A549 (cell line): ENCODE data around the gene TMEM220. TPM values are rescaled to one million over a fixed set of nuclear protein-coding genes. Genes with fewer than 3 reads are reported as not detected.

ENCODE experiments used
- polyA plus RNA-seq, 4 experiments: library from polyadenylated mRNA; depleted of rRNA in 3 of 4; stranded (reverse); fragments of >200 nt; fragmentation: RNase III in 1 of 4; extraction: RNeasy Plus Mini Kit Qiagen cat#74134 plus additional on column Dnase treatment in 1 of 4; gene quantifications; 2 replicates in 3 of 4; 3 replicates in 1 of 4; pipeline ENCODE4 v1.2.3, GENCODE V29; 2011 to 2017

TMEM220 gene
- polyA plus RNA-seq, 2 of the 4 experiments (the other 2 are of a cell fraction), result 3.8 to 6.3 TPM

Other genes starting within 250 kb of the TMEM220 start
- not detected in 2 replicates for gene MYH1, start 211.5 kb downstream of the TMEM220 start, polyA plus RNA-seq (2011; rRNA removed)
- gene MYH1, start 211.5 kb downstream of the TMEM220 start, polyA plus RNA-seq (2017; fragmentation: RNase III; extraction: RNeasy Plus Mini Kit Qiagen cat#74134 plus additional on column Dnase treatment), result not detected in 3 replicates
- gene MYH2, start 180.4 kb downstream of the TMEM220 start, polyA plus RNA-seq (2011; rRNA removed), result not detected in 2 replicates
- not detected in 3 replicates for gene MYH2, start 180.4 kb downstream of the TMEM220 start, polyA plus RNA-seq (2017; fragmentation: RNase III; extraction: RNeasy Plus Mini Kit Qiagen cat#74134 plus additional on column Dnase treatment)
- gene MYH3, start 72.7 kb downstream of the TMEM220 start, polyA plus RNA-seq (2011; rRNA removed), result 1.6 TPM in 2 replicates
- 2.1 to 2.6 TPM (median 2.2 TPM) in 3 replicates for gene MYH3, start 72.7 kb downstream of the TMEM220 start, polyA plus RNA-seq (2017; fragmentation: RNase III; extraction: RNeasy Plus Mini Kit Qiagen cat#74134 plus additional on column Dnase treatment)
- gene SCO1, start 32.5 kb downstream of the TMEM220 start, polyA plus RNA-seq (2011; rRNA removed), result 43.1 and 55.8 TPM in 2 replicates
- gene SCO1, start 32.5 kb downstream of the TMEM220 start, polyA plus RNA-seq (2017; fragmentation: RNase III; extraction: RNeasy Plus Mini Kit Qiagen cat#74134 plus additional on column Dnase treatment), result 52.2 to 58.1 TPM (median 53.6 TPM) in 3 replicates
- 24.3 and 25.2 TPM in 2 replicates for gene ADPRM, start 32.4 kb downstream of the TMEM220 start, polyA plus RNA-seq (2011; rRNA removed)
- 7.7 to 8.3 TPM (median 8.3 TPM) in 3 replicates for gene ADPRM, start 32.4 kb downstream of the TMEM220 start, polyA plus RNA-seq (2017; fragmentation: RNase III; extraction: RNeasy Plus Mini Kit Qiagen cat#74134 plus additional on column Dnase treatment)
- not detected in 2 replicates for gene TMEM238L, start 74.1 kb upstream of the TMEM220 start, polyA plus RNA-seq (2011; rRNA removed)
- not detected in 3 replicates for gene TMEM238L, start 74.1 kb upstream of the TMEM220 start, polyA plus RNA-seq (2017; fragmentation: RNase III; extraction: RNeasy Plus Mini Kit Qiagen cat#74134 plus additional on column Dnase treatment)
- not detected in 2 replicates for gene PIRT, start 108.1 kb upstream of the TMEM220 start, polyA plus RNA-seq (2011; rRNA removed)
- not detected in 3 replicates for gene PIRT, start 108.1 kb upstream of the TMEM220 start, polyA plus RNA-seq (2017; fragmentation: RNase III; extraction: RNeasy Plus Mini Kit Qiagen cat#74134 plus additional on column Dnase treatment)